ENCODE data around the gene ETNK1. TPM values are rescaled to one million over a fixed set of nuclear protein-coding genes. Genes with fewer than 3 reads are reported as not detected.
"Not testable (repeated sequence)": the region's sequence is repeated elsewhere in the genome, so short reads cannot be mapped to it uniquely, and the experiment has no call there.

Gene ETNK1
- total and polyA plus RNA-seq, 2 experiments from 2014 or later, result 20.0 to 34.0 TPM

GRCh38 chr12:22686193-22686592 is 61.2 kb downstream of the ETNK1 start:
- no peak overlapping the region for H3K9ac ChIP-seq
- in situ Hi-C loops (cut with MboI), result no loop called here
- peaks cover 23% of the 10 kb centered on the region for H3K4me1 ChIP-seq (ENCODE audit: insufficient read depth)
- no peak for DNase-seq
- H3K9me2 ChIP-seq (ENCODE audit: insufficient read depth), result no peaks in the 10 kb centered on the region
- H3K36me3 ChIP-seq (ENCODE audit: low read depth), result peaks cover 8% of the 10 kb centered on the region; the same call in 1 of the 2 replicates
- no peaks in the 10 kb centered on the region for H3K9me3 ChIP-seq (ENCODE audit: low read depth)
- H3K27me3 ChIP-seq (replicated peaks; ENCODE audit: insufficient read depth), result no peaks in the 10 kb centered on the region
- H3K27ac ChIP-seq, result no peak overlapping the region
- H3F3A ChIP-seq (ENCODE audit: insufficient read depth), result peaks cover 23% of the 10 kb centered on the region
- H3K4me3 ChIP-seq, result no peak overlapping the region
- H2AFZ ChIP-seq, result no peak overlapping the region
- no peak for TF ChIP-seq EZH2phosphoT487 (IDR thresholded peaks at IDR 0.05; ENCODE audit: insufficient read depth, low read depth)
- TF ChIP-seq EZH2 (IDR thresholded peaks at IDR 0.05; ENCODE audit: insufficient read depth, poor library complexity, severe bottlenecking), result no peak
- no peaks in the 10 kb centered on the region for H4K20me1 ChIP-seq (ENCODE audit: insufficient read depth)
- H3K79me2 ChIP-seq (ENCODE audit: insufficient read depth), result 0 out of 2 replicates have a peak, but pooled peaks cover 4% of the 10 kb centered on the region
- no peak overlapping the region for H3K4me2 ChIP-seq (ENCODE audit: unreplicated experiment)
- 94 to 100% methylated on average over 1 of the region's 1 CpG for WGBS, 2 experiments (ENCODE audit: low coverage in 1 of 2, low lambda C conversion rate in 2 of 2, missing lambda C conversion rate in 2 of 2)

GRCh38 chr12:22687361-22688076 is 62.5 kb downstream of the ETNK1 start:
- TF ChIP-seq EZH2phosphoT487 (IDR thresholded peaks at IDR 0.05; ENCODE audit: insufficient read depth, low read depth) (no peak), EZH2 (IDR thresholded peaks at IDR 0.05; ENCODE audit: insufficient read depth, poor library complexity, severe bottlenecking) (no peak)
- Histone ChIP-seq H3K9ac (peak overlapping the region; percentile 14; the same call in 1 of the 2 replicates), H3K4me2 (ENCODE audit: unreplicated experiment) (peak overlapping the region; percentile 76), H3K9me3 (ENCODE audit: low read depth) (no peaks in the 10 kb centered on the region), H3K27ac (peak overlapping the region; percentile 48), H4K20me1 (ENCODE audit: insufficient read depth) (no peaks in the 10 kb centered on the region), H3K4me3 (peak overlapping the region; percentile 38; the same call in 1 of the 2 replicates), H3K9me2 (ENCODE audit: insufficient read depth) (no peaks in the 10 kb centered on the region), H2AFZ (peak overlapping the region; percentile 33; the same call in 1 of the 2 replicates), H3K27me3 (replicated peaks; ENCODE audit: insufficient read depth) (no peaks in the 10 kb centered on the region), H3K79me2 (ENCODE audit: insufficient read depth) (0 out of 2 replicates have a peak, but pooled peaks cover 4% of the 10 kb centered on the region), H3K4me1 (ENCODE audit: insufficient read depth) (peaks cover 23% of the 10 kb centered on the region), H3K36me3 (ENCODE audit: low read depth) (peaks cover 8% of the 10 kb centered on the region; the same call in 1 of the 2 replicates), H3F3A (ENCODE audit: insufficient read depth) (peaks cover 23% of the 10 kb centered on the region)
- 53 to 62% methylated on average over 5 of the region's 5 CpGs for WGBS, 2 experiments (ENCODE audit: low coverage in 1 of 2, low lambda C conversion rate in 2 of 2, missing lambda C conversion rate in 2 of 2)
- in situ Hi-C loops (cut with MboI), result no loop called here
- DNase-seq, result peak; percentile 79

- TF ChIP-seq EZH2 (IDR thresholded peaks at IDR 0.05; ENCODE audit: insufficient read depth, poor library complexity, severe bottlenecking) (no peak), EZH2phosphoT487 (IDR thresholded peaks at IDR 0.05; ENCODE audit: insufficient read depth, low read depth) (no peak)
- in situ Hi-C loops (cut with MboI), result no loop called here
- 0 out of 2 replicates have a peak, but pooled peaks cover 4% of the 10 kb centered on the region for H3K79me2 ChIP-seq (ENCODE audit: insufficient read depth)
- 99 to 100% methylated on average over 2 of the region's 2 CpGs for WGBS, 2 experiments (ENCODE audit: low coverage in 1 of 2, low lambda C conversion rate in 2 of 2, missing lambda C conversion rate in 2 of 2)
- peaks cover 23% of the 10 kb centered on the region for H3K4me1 ChIP-seq (ENCODE audit: insufficient read depth)
- H3K27ac ChIP-seq, result no peak overlapping the region
- H3F3A ChIP-seq (ENCODE audit: insufficient read depth), result peaks cover 13% of the 10 kb centered on the region
- no peak overlapping the region for H2AFZ ChIP-seq
- no peak overlapping the region for H3K4me2 ChIP-seq (ENCODE audit: unreplicated experiment)
- H3K9me2 ChIP-seq (ENCODE audit: insufficient read depth), result no peaks in the 10 kb centered on the region
- H4K20me1 ChIP-seq (ENCODE audit: insufficient read depth), result no peaks in the 10 kb centered on the region
- no peak overlapping the region for H3K4me3 ChIP-seq
- no peak for DNase-seq
- H3K27me3 ChIP-seq (replicated peaks; ENCODE audit: insufficient read depth), result no peaks in the 10 kb centered on the region
- peaks cover 8% of the 10 kb centered on the region; the same call in 1 of the 2 replicates for H3K36me3 ChIP-seq (ENCODE audit: low read depth)
- H3K9me3 ChIP-seq (ENCODE audit: low read depth), result no peaks in the 10 kb centered on the region
- H3K9ac ChIP-seq, result no peak overlapping the region
Measured at GRCh38 chr12:22689876-22690275, 64.9 kb downstream of the ETNK1 start.

GRCh38 chr12:22691319-22691718 is 66.3 kb downstream of the ETNK1 start:
- Histone ChIP-seq H3K9me3 (ENCODE audit: low read depth) (no peaks in the 10 kb centered on the region), H3K9me2 (ENCODE audit: insufficient read depth) (no peaks in the 10 kb centered on the region), H3K36me3 (ENCODE audit: low read depth) (no peaks in the 10 kb centered on the region; the same call in 1 of the 2 replicates), H3K9ac (no peak overlapping the region), H4K20me1 (ENCODE audit: insufficient read depth) (no peaks in the 10 kb centered on the region), H3K27me3 (replicated peaks; ENCODE audit: insufficient read depth) (no peaks in the 10 kb centered on the region), H3K4me3 (no peak overlapping the region), H2AFZ (no peak overlapping the region), H3K4me2 (ENCODE audit: unreplicated experiment) (no peak overlapping the region), H3K4me1 (ENCODE audit: insufficient read depth) (peaks cover 19% of the 10 kb centered on the region), H3F3A (ENCODE audit: insufficient read depth) (peaks cover 13% of the 10 kb centered on the region), H3K79me2 (ENCODE audit: insufficient read depth) (no peaks in the 10 kb centered on the region), H3K27ac (no peak overlapping the region)
- 94 to 98% methylated on average over 2 of the region's 2 CpGs for WGBS, 2 experiments (ENCODE audit: low coverage in 1 of 2, low lambda C conversion rate in 2 of 2, missing lambda C conversion rate in 2 of 2)
- no peak for DNase-seq
- in situ Hi-C loops (cut with MboI), result no loop called here
- no peak for TF ChIP-seq EZH2 (IDR thresholded peaks at IDR 0.05; ENCODE audit: insufficient read depth, poor library complexity, severe bottlenecking)
- TF ChIP-seq EZH2phosphoT487 (IDR thresholded peaks at IDR 0.05; ENCODE audit: insufficient read depth, low read depth), result no peak

- H3K9me3 ChIP-seq (ENCODE audit: low read depth); in situ Hi-C loops (cut with MboI); H2AFZ ChIP-seq; H3K4me3 ChIP-seq; H4K20me1 ChIP-seq (ENCODE audit: insufficient read depth); H3F3A ChIP-seq (ENCODE audit: insufficient read depth); H3K36me3 ChIP-seq (ENCODE audit: low read depth); DNase-seq; H3K27me3 ChIP-seq (replicated peaks; ENCODE audit: insufficient read depth); H3K79me2 ChIP-seq (ENCODE audit: insufficient read depth); H3K4me2 ChIP-seq (ENCODE audit: unreplicated experiment); H3K27ac ChIP-seq; H3K9ac ChIP-seq; H3K9me2 ChIP-seq (ENCODE audit: insufficient read depth); H3K4me1 ChIP-seq (ENCODE audit: insufficient read depth): not testable (repeated sequence)
- 67 to 80% methylated on average over 1 of the region's 1 CpG for WGBS, 2 experiments (ENCODE audit: low coverage in 1 of 2, low lambda C conversion rate in 2 of 2, missing lambda C conversion rate in 2 of 2)
Measured at GRCh38 chr12:22692467-22692866, 67.5 kb downstream of the ETNK1 start.

All from GM23248 (cell line).